Transverse colon (tissue), 4 donors: ENCODE data around the gene MPP1.

Experiments
- CTCF ChIP-seq, 5 experiments: fragments of 200-600 bp in 3 of 5; fragments of 450-650 bp in 2 of 5; sonication (generic) in 3 of 5; IDR thresholded peaks; 1 replicate in 2 of 5; 2 replicates in 3 of 5; pipeline ENCODE4 v1.5.1; 2016 to 2017; ENCODE audit warnings: antibody characterized with exemption in 5 of 5, inconsistent platforms in 3 of 5, mild to moderate bottlenecking in 2 of 5, moderate library complexity in 1 of 5
- POLR2A ChIP-seq: fragments of 450-650 bp; IDR thresholded peaks from one replicate; pipeline ENCODE4 v1.6.1; 2016; ENCODE audit warnings: antibody characterized with exemption, mild to moderate bottlenecking, moderate library complexity
- POLR2AphosphoS5 ChIP-seq, 3 donors: sonication (generic); formaldehyde crosslinking; IDR thresholded peaks; one replicate each; pipeline ENCODE4 v1.6.1; 2016; ENCODE audit warnings: antibody characterized with exemption in 3 of 3

- TF ChIP-seq CTCF (IDR thresholded peaks at IDR 0.05) (no peak), POLR2AphosphoS5 (IDR thresholded peaks at IDR 0.05) (no peak), POLR2A (no peak)
These were observed 13.3 kb downstream of the MPP1 start for GRCh38 chrX:154791939-154792338.
